ENCODE data around the gene ABHD2.
"Not testable (repeated sequence)": the region's sequence is repeated elsewhere in the genome, so short reads cannot be mapped to it uniquely, and the experiment has no call there.

The ABHD2 gene

DNA sequence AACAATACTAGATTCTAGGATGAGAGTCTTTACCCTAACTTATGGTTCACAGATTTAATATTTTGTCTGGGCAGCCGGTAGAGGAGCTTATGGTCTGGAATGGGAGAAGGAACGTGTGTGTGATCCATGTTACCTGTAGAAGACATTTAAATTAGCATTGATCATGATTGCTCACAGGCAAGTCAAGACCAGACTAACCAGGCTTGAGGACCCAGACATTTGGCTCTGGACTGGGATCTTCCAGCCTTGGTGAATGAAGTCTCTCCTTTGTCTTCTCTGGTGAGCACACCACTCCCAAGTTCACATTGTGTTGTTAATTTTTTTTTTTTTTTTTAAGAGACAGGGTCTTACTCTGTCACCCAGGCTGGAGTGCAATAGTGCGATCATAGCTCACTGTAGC, 11.7 kb downstream of the ABHD2 start:
- DNase-seq, result no peak

DNA sequence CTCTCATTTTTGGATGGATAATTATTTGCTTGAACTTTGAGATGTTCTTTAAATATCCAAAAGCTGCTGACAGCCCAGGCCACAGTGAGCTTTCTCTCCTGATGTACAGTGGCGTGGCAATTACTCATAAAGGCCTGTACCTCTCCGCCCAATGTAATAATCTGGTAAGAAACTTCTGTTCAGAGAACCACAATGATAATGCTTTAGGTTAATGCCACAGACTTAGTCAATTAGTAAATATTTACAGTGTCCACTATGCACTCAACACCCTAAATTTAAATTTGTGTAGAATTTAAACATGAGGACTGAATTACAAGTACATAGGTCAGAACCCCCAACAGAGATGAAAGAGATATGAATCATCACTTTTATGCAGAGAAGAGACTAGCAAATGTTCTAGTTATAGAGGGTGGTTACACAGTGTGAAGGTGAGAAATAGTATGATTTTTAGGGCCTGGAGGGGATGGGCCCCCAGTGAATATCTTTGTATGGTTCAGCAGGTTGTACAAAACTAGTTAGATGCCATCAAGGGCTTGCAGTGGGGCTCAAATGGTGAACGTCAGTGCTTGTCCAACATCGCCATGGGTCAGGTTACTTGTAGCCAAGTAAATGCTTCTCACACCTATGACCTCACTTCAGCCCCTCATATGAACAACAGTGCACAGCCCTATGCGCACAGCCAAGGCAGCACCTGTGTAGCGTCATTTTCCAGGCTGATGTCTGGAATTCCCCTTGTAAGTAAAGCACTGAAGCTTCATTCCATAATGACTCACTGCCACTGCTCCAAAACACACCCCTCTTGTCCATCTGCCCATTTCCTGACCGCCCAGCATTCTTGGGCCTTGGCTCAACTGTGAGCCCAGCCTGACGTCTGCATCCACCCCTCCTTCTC, 13.3 kb downstream of the ABHD2 start:
- no peak for DNase-seq

DNA sequence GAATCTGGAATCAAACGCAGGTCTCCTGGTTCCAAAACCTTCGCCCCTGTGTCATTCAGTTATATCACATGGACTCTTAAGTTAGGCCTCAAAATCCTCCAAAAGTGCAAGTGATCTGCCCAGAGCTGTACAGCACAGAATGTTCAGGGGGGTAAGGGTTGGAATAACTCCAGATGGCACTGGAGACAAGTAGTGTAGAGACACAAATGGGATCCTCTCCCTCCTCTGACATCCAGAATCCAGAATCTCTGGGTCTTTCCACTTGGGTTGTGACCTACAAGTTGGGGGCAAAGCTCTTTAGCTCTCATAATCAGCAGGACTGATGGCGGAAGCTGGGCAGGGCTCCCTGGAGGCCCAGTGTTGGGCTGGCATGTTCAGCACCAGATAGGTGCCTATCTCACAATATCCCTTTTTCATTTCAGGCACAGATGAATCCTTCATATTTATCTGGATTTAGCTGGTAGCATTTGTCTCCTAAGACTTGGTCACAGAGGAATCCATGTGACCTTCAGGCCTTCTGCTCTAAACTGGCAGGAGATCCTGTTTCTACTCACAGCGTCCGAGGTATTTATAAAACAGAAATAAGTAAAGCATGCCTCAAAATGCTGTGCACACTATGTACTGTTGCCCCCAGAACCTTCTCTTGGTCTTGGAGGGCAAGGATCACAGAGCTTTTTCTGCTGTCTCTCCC, 15.4 kb downstream of the ABHD2 start:
- peak in 1 of 2 experiments; percentile 23 for DNase-seq

DNA sequence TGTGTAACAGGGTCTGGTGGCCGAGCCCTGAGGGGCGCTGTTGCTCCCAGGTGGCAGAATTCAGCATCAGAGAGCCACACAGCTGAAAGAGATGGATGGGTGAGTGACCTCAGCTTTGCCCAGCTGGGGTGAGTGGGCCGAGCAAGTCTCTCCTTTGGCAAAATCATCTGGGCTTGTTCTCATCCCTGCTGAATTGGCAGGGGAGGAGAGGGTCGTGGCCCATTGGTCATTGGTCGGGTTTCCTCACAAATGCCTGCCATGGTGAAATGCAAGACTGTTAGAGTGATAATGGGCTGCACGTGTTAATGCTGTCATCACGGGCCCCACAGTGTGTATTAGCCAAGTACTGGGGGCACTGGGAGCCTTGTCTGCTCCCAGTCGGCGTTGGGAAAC, 15.9 kb downstream of the ABHD2 start:
- no peak for DNase-seq

DNA sequence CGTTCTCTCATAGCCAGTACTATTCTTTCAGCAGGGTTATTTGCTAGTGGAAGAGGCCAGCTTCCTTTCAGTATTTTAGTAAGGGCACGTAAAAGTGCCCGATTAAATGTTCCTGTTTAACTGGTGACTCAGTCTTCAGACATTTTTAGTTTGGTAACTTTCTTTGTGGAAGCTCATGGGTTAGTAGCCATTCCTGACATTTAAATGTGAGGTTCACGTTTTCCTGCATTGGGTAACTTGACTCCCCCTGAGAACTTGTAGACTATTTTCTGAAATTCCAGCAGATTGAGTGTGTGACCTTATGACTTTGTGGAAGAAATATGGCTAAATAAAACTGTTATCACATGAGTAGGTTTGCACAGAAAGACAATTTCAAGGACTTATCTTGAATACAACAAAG, 16.9 kb downstream of the ABHD2 start:
- no peak for DNase-seq

DNA sequence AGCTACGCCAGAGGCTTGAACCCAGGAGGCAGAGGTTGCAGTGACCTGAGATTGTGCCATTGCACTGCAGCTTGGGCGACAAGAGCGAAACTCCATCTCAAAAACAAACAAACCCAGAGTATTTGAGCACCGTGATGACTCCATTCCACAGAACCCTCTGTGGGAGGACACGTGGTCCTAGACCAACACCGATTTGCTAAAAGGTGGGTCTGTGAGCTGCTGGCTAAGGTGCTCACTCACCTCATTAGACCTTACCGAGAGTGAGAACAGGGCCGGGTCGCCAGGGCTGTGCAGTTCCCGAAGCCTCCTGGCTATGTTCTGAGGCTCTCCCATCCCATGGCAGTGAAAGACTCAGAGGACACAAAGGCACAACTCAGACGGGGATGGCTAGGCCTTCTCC, 17.9 kb downstream of the ABHD2 start:
- DNase-seq, result no peak

DNA sequence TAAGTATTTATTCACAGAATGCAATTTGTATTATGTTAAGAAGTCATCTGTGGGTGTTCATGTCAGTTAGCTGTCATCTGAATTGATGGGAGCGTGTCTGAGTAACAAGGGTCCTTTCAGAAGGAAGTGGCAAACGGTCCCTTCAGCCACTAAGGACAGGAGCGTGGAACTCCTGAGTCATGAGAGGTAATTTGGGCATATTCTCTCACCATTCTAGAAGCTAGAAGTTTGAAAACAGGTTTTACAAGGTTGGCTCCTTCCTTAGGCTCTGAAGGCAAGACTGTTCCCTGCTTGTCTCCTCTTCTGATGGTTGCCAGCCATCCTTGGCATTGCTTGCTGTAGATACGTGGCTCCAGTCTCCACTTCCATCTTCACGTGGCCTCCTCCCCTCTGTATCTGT, 19.7 kb downstream of the ABHD2 start:
- no peak for DNase-seq

DNA sequence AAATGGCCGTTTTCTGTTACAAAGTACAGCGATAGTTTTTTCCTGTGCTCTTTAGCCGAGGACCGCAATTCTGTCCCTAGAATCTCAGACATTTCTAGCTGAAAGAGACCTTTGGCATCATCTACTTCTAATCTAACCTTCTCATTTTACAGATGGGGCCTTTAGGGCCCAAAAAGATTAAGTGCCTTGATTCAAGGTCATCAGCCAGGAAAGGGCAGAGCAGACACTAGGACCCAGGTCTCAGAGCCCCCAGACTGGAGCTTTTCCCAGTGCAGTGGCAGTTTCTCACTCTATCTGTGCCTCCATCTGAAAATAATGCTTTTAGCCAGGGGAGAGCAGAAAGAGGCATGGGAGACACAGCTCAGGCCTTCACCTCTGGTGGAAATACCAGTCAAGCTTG, 20.6 kb downstream of the ABHD2 start:
- DNase-seq, result no peak

DNA sequence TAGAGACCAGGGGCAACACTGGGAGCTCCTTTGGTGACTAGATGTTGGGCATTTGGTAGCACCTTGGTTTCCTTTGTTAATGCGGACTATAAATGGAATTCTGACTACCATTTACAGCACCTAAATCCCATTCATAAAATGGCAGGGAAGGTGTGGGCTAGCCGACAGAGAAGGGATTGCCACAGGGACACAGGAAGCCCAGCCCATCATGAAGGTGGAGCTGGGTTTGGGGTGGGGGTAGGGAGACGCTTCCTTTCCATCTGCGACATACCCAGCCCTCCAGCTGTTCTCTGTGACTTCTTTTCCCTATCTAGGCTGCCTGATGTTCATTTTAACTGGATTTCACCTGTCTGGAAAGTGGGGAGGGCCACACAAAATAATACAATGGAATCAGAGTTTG, 21.0 kb downstream of the ABHD2 start:
- DNase-seq, result no peak

DNA sequence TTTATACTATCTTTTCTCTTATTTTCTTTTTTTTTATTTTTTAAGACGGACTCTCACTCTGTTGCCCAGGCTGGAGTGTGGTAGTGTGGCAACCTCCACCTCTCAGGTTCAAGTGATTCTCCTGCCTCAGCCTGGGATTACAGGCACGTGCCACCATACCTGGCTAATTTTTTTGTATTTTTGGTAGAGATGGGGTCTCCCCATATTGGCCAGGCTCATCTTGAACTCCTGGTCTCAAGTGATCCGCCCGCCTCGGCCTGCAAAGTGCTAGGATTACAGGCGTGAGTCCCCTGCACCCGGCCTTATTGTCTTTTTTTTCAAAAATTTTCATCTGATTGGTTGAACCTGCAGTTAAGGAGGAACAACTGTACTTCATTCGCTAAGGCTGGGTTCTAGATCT, 21.8 kb downstream of the ABHD2 start:
- DNase-seq, result no peak

DNA sequence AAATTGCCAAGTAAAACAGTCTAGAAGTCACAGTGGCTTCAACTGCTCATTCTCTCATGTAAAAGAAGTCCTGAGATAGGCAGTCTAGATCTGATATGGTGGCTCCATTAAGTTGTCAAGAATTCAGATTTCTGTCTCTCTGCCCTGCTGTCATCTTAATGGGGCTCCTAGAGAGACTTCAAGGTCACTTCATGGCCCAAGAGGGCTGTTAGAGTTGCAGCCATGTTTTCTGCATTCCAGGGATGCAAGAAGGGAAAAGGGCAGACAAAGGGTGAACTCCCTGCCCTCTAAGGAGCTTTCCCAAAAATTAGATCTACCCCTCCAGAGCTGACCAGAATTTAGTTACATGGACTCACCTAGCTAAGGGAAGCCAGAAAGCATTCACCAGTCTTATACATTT, 23.1 kb downstream of the ABHD2 start:
- DNase-seq, result no peak

DNA sequence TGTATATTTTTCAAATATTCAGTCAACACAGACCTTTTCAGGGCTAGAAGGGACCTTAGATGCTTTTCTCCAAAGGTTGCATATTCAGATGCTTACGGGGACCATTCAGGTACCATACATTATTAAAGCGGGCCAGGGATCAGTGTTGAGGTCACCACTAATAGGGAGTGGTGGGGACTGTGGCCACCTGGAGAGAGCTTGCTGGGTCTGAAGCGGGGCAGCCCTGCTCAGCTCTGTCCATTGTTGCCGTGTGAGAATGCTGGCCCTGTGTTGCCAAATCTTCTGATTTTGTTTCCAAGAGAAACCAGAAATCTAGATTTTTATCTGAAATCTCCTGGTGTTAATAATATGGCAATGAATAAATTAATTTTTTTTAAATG, 23.7 kb downstream of the ABHD2 start:
- DNase-seq, result no peak

DNA sequence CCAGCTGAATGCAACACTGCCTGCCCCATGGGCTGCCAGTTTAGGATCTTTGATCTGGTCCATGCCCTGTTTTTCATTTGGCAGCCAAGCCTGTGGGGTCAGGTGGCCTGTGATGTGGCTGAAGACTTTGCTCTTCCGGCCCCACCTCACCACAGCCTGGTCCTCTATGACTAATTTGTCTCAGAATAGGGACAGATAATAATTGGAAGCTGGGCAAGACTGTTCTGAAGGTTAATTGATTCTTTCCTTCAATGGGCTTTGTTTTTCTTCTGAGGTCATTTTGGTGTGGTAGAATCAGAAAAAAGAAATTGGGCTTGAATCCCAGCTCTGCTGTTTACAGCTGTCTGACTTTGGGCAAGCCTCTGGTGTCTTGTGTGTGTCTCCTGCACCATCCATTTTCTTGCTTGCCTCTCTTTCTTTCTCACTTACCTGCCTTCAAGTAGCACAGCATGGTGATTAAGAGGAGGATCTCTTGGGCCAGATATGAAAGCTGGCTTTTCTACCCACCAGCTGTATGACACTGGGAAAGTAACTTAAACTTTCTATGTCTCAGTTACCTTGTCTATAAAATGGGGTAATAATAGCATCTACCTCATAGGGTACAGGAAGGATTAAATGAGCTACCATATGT, 24.2 kb downstream of the ABHD2 start:
- no peak for DNase-seq

DNA sequence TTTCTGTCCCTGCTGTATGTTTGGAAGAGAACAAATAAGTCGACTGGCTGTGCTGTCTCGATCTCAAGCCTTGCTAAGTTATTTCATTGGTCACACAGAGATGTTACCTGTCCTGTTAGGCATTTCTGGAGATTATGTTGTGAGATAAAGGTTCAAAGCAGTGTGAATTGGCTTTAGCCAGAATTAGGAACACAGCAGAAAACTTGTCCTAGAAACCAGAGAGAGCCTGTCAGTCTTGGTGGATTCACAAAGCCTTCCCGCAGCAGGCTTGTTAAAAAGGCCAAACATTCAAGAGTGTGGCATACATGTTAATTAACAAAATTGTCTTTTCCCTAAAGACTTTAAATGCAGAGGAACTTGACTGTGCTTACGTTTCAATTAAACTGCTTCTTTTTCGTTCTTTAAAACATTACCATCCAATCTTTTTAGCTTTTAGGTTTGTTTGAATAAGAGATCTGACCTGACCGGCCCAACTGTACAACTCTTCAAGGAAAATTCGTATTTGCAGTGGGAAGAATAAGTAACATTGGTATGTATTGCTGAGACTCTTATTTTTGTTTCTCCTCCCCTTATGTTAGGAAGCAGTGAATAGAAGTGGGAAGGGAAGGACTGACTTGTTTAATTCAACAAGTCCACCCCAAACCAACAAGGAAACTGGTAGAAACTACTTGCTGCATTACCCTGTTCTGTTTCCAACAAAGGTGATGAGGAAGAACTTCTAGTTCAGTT, 25.2 kb downstream of the ABHD2 start:
- DNase-seq, result no peak

DNA sequence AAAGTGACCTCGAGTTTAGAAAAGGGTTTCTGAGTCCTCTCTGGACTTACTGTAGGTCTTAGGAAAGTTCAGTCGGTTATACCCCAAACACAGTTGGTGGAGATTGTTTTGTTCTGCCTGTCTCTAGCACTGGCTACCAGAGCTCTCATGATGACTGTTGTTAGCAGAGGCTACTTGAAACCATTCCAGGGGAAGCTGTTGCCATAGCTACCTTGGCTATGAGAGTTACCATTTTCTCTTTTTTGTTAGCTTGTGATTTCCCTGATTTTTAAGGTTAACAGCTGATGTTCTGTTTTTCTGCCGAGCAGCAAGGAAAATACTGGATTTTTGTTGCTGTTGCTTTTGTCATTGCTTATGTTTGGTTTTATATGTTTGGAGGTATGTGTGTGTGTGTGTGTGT, 26.7 kb downstream of the ABHD2 start:
- peak in 1 of 2 experiments; percentile 29 for DNase-seq

DNA sequence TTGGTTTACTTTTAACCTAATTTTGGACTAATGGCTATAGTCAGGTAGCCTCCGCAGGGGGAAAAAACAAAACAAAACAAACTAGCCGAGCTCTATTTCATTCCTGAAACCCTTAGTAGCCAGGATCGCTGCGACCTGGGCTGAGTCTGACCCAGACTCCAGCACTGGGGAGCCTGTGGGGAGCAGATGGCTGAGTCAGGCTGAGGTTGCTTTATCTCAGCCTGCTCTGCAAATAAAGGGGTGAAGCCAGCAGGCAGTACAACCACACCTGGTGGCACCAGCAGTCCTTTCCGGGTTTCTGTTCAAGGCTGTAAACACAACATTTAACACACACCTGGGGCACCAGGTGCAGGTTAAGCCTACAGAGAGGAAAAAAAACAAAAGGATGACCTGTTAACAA, 27.3 kb downstream of the ABHD2 start:
- peak in 1 of 2 experiments; percentile 24 for DNase-seq

DNA sequence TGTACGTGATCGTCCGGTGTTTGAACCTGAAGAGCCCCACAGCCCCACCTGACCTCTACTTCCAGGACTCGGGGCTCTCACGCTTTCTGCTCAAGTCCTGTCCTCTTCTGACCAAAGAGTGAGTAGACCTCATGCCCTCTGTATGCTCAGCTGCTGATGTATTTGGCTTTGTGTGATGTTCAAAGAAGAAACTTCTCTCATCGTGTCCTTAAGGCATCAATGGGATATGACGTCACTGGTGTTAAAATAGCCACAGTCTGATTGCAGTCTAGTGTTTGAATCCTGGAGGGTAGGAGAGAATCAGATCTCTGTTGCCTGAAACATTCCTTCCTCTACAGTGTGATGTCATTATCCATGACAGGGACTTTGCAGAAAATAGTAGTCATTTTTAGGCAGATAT, 28.1 kb downstream of the ABHD2 start:
- no peak for DNase-seq

DNA sequence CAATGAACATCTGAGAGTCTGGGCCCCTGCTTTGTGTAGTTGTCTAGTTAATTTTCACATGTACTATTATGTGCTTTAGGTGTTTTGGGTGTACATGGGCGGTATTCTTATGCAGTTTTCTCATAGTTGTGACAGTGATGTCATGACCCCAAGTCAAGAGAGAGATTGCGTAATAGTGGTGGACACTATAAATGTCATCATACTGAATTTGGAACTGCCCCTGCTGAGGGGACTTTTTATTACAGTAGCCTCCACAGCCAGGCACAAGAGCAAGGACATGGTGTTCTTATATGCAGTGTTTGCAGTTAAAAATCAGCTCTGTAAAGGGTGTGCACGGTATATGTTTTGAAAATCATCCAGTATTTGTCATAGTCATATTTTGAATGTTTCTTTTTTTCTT, 29.5 kb downstream of the ABHD2 start:
- no peak for DNase-seq

DNA sequence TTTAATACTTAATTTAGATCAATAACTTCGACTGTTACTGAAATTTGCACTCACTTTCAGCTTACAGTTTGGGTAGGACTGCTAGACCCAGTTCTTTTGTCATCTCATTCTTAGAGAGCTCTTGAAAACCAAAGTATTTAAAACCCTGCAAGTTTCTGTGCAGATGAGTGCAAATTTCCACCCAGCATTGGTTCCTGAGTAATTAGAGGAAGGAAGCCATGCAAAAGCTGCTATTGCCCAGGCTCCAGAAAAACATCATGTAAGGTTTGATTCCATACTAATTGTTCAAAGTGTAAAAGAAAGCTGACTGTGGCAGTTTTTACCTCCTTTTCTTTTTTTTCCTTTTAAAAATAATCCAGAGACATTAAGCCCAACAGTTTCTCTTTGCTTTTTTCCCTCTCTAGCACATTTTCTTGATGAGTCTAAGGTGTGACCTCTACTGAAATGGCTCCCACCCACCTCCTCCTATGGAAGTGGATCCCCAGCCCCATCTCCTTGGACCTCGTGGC, 30.3 kb downstream of the ABHD2 start:
- DNase-seq, result no peak

DNA sequence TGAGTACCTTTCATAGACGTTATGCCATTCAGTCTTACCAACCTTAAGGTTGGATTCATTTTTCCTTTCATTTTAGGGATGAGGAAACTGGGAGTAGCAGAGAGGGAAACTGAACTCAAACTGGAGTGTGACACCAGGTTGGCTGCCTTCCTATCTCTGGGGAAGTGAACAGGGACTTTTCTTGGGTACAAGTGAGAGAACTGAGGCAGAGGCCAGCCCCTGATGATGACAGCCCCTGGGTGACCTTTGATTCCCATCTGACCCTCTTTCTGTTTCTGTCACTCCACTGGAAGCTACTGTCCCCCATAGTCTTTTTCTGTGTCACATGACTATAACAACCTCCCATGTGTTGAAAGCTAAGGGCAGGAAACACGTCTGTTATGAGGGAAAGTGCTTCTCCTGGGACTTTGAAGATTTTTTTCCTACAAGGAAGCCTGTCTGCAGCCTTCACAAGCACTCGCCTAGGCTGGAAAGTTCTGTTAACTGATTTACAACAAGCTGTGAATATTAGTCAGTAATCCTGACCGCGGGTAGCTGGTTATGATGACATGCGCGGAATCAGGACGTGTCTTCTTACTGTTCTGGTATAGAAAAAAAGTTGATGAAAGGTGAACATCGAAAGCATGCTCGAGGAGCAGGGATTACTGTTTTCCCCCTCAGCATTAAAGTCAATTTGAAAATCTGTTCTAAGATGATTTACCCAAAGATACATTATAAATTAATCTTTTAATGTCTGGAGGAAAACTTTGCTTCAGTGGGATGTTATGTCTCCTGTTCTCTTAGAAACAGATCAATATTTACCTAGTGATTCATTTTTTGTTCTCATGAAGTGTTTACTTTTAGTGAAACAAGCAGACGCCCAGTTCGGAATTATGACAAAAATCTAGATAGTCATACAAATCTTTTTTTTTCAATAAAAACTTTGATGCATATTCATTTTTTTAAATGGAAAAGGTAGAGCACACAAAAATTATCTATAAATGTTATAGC, 31.5 kb downstream of the ABHD2 start:
- no peak for DNase-seq

DNA sequence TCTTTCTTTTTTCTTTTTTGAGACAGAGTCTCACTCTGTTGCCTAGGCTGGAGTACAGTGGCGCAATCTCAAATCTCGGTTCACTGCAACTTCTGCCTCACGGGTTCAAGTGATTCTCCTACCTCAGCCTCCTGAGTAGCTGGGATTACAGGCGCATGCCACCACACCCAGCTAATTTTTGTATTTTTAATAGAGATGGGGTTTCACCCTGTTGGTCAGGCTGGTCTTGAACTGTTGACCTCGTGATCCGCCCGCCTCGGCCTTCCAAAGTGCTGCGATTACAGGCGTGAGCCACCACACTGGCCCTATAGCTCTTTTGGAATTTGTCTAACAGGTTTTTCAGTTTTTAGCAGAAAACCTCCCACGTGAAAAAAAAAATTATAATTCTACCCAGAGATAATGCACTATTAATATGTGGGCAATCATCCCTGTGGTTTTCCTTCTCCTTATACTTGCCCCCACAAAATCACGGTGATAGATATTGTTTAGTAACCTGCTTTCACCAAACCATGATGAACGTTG, 32.3 kb downstream of the ABHD2 start:
- DNase-seq, result not testable (repeated sequence)

DNA sequence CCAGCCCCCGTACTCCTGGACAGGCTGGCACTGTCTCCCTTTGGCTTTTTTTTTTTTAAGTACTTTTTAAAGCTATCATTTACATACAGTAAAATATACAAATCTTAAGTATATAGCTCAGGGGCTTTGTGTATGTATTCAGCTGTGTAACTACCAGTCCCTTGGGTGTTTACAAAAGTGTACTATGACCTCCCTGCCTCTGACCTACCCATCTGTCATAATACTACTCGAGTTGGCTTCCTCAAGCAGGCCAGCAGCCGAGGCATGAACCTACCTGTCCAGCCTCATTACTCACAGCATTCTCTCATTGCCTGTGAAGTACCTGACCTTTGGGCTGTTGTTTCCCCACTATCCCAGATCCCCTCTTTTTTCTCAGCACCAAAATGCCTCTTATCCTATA, 33.2 kb downstream of the ABHD2 start:
- DNase-seq, result peak; percentile 33 to 65

All from NCI-H524 (cell line).